HUES48 (cell line): ENCODE measurements around the gene TMC8.
"Not testable (repeated sequence)": the region's sequence is repeated elsewhere in the genome, so short reads cannot be mapped to it uniquely, and the experiment has no call there.

Experiments
- H3K27ac ChIP-seq: one replicate; pipeline ENCODE4 v1.7.0; 2013; ENCODE audit warnings: low read depth, low read length, inconsistent platforms
- H3K27me3 ChIP-seq: 2 replicates; pipeline ENCODE4 v1.6.1; 2013; ENCODE audit warnings: mild to moderate bottlenecking, low read length; ENCODE audit not compliant: control insufficient read depth, insufficient read depth
- H3K36me3 ChIP-seq: 2 replicates; pipeline ENCODE4 v1.6.1; 2013; ENCODE audit warnings: low read length; ENCODE audit not compliant: control insufficient read depth, insufficient read depth
- H3K4me1 ChIP-seq: 2 replicates; pipeline ENCODE4 v1.6.1; 2013; ENCODE audit warnings: mild to moderate bottlenecking, low read length; ENCODE audit not compliant: control insufficient read depth, insufficient read depth
- H3K4me3 ChIP-seq: 2 replicates; pipeline ENCODE4 v1.5.1; 2013; ENCODE audit warnings: mild to moderate bottlenecking, low read depth, low read length
- H3K9ac ChIP-seq: 2 replicates; pipeline ENCODE4 v1.6.1; 2013; ENCODE audit warnings: mild to moderate bottlenecking, low read depth, low read length, moderate library complexity
- H3K9me3 ChIP-seq: 2 replicates; pipeline ENCODE4 v1.6.1; 2013; ENCODE audit warnings: low read length; ENCODE audit not compliant: control insufficient read depth, insufficient read depth

TMC8 gene

GRCh38 chr17:78132084-78132676 lies 1.6 kb downstream of the TMC8 start:
- Histone ChIP-seq H3K9me3 (no peaks in the 10 kb centered on the region), H3K9ac (no peak overlapping the region), H3K27me3 (peaks cover 35% of the 10 kb centered on the region), H3K27ac (no peak overlapping the region), H3K36me3 (no peaks in the 10 kb centered on the region), H3K4me1 (peaks cover 20% of the 10 kb centered on the region), H3K4me3 (peak overlapping the region; percentile 48)

DNA sequence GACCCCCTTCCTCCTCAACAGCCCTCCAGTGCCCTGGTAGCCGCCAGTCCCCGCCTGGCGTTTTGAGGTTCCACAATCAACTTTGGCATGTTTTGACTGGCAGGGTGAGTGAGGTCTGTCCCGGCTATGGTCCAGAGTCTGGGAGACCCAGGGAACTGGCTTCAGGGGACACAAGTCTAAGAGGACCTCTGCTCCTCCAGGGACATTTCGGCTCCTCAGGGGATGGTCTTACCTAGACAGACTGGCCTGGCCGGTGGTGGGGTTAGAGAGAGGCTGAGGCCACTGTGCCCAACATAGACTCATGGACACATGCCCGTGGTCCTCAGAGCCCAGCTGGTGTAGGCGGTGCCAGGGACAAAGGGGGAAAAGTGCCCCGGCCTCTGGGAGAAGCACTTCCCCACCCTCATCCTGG lies 2.2 kb downstream of the TMC8 start:
- no peak overlapping the region for H3K9ac ChIP-seq

GRCh38 chr17:78133179-78133951 lies 2.8 kb downstream of the TMC8 start:
- no peak overlapping the region for H3K9ac ChIP-seq
- no peak overlapping the region for H3K27ac ChIP-seq
- H3K4me3 ChIP-seq, result no peak overlapping the region
- H3K27me3 ChIP-seq, result peaks cover 35% of the 10 kb centered on the region
- H3K4me1 ChIP-seq, result peaks cover 17% of the 10 kb centered on the region; the same call in 1 of the 2 replicates
- H3K36me3 ChIP-seq, result no peaks in the 10 kb centered on the region
- no peaks in the 10 kb centered on the region for H3K9me3 ChIP-seq

More for the DNA sequence above, 2.2 kb downstream of the TMC8 start:
- Histone ChIP-seq H3K27ac (no peak overlapping the region), H3K36me3 (no peaks in the 10 kb centered on the region), H3K27me3 (peaks cover 35% of the 10 kb centered on the region), H3K9me3 (no peaks in the 10 kb centered on the region), H3K4me3 (no peak overlapping the region), H3K4me1 (peaks cover 17% of the 10 kb centered on the region; the same call in 1 of the 2 replicates)

GRCh38 chr17:78133971-78134898 lies 3.7 kb downstream of the TMC8 start:
- Histone ChIP-seq H3K36me3 (no peaks in the 10 kb centered on the region), H3K9me3 (no peaks in the 10 kb centered on the region), H3K4me1 (peaks cover 14% of the 10 kb centered on the region; the same call in 1 of the 2 replicates), H3K4me3 (no peak overlapping the region), H3K9ac (no peak overlapping the region), H3K27ac (no peak overlapping the region), H3K27me3 (peaks cover 35% of the 10 kb centered on the region)

- peaks cover 11% of the 10 kb centered on the region; the same call in 1 of the 2 replicates for H3K4me1 ChIP-seq
- no peaks in the 10 kb centered on the region for H3K36me3 ChIP-seq
- H3K9ac ChIP-seq, result no peak overlapping the region
- H3K4me3 ChIP-seq, result no peak overlapping the region
- peaks cover 35% of the 10 kb centered on the region for H3K27me3 ChIP-seq
- no peak overlapping the region for H3K27ac ChIP-seq
- H3K9me3 ChIP-seq, result no peaks in the 10 kb centered on the region
These were observed 4.4 kb downstream of the TMC8 start for GRCh38 chr17:78134899-78135385.

GRCh38 chr17:78135858-78136500 lies 5.4 kb downstream of the TMC8 start:
- Histone ChIP-seq H3K36me3 (no peaks in the 10 kb centered on the region), H3K9ac (no peak overlapping the region), H3K4me3 (no peak overlapping the region), H3K27me3 (peaks cover 28% of the 10 kb centered on the region), H3K4me1 (0 out of 2 replicates have a peak, but pooled peaks cover 5% of the 10 kb centered on the region), H3K9me3 (no peaks in the 10 kb centered on the region), H3K27ac (no peak overlapping the region)

DNA sequence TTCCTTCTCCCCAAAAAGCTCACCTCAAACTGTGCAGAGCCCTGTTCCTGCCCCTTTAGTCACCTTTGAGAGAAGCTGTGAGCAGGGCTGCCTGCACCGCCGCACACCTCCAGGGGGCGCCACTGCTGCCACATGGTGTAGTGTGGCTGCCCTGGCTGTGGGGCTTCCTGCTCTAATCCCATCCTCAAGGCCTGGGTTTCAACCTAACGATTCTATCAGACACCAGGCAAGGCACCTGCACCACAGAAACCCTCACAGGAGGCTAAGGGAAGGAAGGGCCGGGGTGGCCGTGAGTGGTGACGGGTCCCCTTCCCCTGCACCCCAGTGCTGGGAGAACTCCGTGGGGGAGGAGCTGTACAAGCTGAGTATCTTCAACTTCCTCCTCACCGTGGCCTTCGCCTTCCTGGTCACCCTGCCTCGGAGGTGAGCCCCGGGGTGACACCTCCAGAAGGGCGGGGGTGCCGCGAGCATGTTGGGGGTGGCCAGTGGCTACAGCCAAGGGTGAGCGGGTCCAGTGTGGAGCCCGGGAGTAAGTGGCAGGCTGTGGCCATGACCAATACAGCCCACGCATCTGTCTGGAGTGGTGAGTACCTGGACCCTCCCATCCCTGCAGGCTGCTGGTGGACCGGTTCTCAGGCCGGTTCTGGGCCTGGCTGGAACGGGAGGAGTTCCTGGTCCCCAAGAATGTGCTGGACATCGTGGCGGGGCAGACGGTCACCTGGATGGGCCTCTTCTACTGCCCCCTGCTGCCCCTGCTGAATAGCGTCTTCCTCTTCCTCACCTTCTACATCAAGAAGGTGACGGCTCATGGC lies 7.0 kb downstream of the TMC8 start:
- Histone ChIP-seq H3K9ac (no peak overlapping the region), H3K4me3 (no peak overlapping the region), H3K36me3 (no peaks in the 10 kb centered on the region), H3K9me3 (no peaks in the 10 kb centered on the region), H3K27me3 (peaks cover 16% of the 10 kb centered on the region), H3K4me1 (0 out of 2 replicates have a peak, but pooled peaks cover 2% of the 10 kb centered on the region), H3K27ac (no peak overlapping the region)

- Histone ChIP-seq H3K9ac (no peak overlapping the region), H3K4me3 (no peak overlapping the region), H3K4me1 (no peaks in the 10 kb centered on the region), H3K27ac (no peak overlapping the region), H3K9me3 (no peaks in the 10 kb centered on the region), H3K36me3 (no peaks in the 10 kb centered on the region), H3K27me3 (peaks cover 8% of the 10 kb centered on the region)
These were observed 7.9 kb downstream of the TMC8 start for GRCh38 chr17:78138204-78139060.

- not testable (repeated sequence) for H3K4me1 ChIP-seq, H3K4me3 ChIP-seq
These were observed 9.2 kb downstream of the TMC8 start for GRCh38 chr17:78139861-78140168.

More at GRCh38 chr17:78139861-78140168, 9.2 kb downstream of the TMC8 start:
- H3K36me3 ChIP-seq, H3K9ac ChIP-seq, H3K27ac ChIP-seq, H3K27me3 ChIP-seq, H3K9me3 ChIP-seq: not testable (repeated sequence)
